Measurements from ENCODE around the gene GBF1.

The GBF1 gene

DNA sequence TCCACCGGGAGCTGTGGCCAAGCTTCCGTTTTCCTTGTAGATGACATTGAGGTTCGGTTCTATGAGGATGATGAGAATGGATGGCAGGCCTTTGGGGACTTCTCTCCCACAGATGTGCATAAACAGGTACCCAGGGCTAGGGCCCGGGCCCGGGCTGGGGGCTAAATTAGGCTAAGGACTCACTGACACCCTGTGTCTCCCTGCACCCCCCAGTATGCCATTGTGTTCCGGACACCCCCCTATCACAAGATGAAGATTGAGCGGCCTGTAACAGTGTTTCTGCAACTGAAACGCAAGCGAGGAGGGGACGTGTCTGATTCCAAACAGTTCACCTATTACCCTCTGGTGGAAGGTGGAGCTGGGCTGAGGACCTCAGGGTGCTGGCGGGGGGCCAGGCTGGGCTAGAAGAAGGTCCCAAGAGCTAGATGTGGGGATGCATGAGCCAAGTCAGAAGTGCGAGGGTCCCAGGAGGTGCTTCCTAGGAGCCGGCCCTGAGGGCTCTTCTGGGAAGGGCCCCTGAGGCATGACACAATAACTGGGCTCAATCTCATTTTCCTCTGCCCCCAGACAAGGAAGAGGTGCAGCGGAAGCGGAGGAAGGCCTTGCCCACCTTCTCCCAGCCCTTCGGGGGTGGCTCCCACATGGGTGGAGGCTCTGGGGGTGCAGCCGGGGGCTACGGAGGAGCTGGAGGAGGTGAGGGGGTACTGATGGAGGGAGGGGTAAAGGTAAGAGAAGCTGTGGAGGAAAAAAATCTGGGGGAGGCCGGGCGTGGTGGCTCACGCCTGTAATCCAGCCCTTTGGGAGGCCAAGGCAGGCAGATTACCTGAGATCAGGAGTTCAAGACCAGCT is 153.1 kb downstream of the GBF1 start:
- DNase-seq = peak; percentile 10
- Mint-ChIP-seq H3K27me3 (no peaks in the 10 kb centered on the region), H3K36me3 (ENCODE audit: low read depth) (peaks cover 53% of the 10 kb centered on the region), H3K4me3 (peak overlapping the region; percentile 99), H3K4me1 (peaks cover 42% of the 10 kb centered on the region), H3K9me3 (no peaks in the 10 kb centered on the region), H3K27ac (peak overlapping the region; percentile 71)
- ATAC-seq = no peak

DNA sequence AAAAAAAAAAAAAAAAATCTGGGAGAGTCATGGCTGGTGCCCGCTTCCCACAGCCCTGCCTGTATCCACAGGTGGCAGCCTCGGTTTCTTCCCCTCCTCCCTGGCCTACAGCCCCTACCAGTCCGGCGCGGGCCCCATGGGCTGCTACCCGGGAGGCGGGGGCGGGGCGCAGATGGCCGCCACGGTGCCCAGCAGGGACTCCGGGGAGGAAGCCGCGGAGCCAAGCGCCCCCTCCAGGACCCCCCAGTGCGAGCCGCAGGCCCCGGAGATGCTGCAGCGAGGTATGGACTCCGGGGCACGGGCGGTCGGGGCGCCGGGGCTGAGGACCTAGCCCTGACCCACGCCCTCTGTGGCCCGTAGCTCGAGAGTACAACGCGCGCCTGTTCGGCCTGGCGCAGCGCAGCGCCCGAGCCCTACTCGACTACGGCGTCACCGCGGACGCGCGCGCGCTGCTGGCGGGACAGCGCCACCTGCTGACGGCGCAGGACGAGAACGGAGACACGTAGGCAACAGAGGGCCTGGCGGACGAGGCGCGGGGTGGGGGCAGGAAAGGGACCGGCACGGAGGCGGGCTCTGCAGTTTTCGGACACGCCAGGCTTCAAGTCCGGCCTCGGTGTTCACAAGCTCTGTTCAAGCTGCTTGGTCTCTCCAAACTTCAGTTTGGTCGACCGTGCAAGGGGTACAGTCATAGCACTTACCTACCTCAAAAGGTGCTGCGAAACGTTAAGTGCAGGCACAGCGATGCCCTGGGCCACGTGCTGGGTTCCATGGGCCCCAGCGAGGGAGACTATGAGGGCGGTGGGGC is 154.1 kb downstream of the GBF1 start:
- peak; percentile 91 for DNase-seq
- Mint-ChIP-seq H3K27me3 (no peaks in the 10 kb centered on the region), H3K4me3 (peak overlapping the region; percentile 99), H3K36me3 (ENCODE audit: low read depth) (peaks cover 54% of the 10 kb centered on the region), H3K9me3 (no peaks in the 10 kb centered on the region), H3K27ac (peak overlapping the region; percentile 75), H3K4me1 (peaks cover 38% of the 10 kb centered on the region)
- peak; percentile 58 for ATAC-seq

DNA sequence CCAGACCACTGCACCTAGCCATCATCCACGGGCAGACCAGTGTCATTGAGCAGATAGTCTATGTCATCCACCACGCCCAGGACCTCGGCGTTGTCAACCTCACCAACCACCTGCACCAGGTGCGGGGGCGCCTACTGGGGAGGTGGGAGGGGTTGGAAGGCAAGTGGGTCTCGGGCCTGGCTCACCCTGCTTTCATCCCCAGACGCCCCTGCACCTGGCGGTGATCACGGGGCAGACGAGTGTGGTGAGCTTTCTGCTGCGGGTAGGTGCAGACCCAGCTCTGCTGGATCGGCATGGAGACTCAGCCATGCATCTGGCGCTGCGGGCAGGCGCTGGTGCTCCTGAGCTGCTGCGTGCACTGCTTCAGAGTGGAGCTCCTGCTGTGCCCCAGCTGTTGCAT is 154.7 kb downstream of the GBF1 start:
- peak overlapping the region; percentile 99 for H3K4me3 Mint-ChIP-seq
- no peaks in the 10 kb centered on the region for H3K27me3 Mint-ChIP-seq
- no peak for ATAC-seq
- no peaks in the 10 kb centered on the region for H3K9me3 Mint-ChIP-seq
- peak overlapping the region; percentile 75 for H3K27ac Mint-ChIP-seq
- DNase-seq = no peak
- H3K4me1 Mint-ChIP-seq = peaks cover 38% of the 10 kb centered on the region
- H3K36me3 Mint-ChIP-seq (ENCODE audit: low read depth) = peaks cover 50% of the 10 kb centered on the region

DNA sequence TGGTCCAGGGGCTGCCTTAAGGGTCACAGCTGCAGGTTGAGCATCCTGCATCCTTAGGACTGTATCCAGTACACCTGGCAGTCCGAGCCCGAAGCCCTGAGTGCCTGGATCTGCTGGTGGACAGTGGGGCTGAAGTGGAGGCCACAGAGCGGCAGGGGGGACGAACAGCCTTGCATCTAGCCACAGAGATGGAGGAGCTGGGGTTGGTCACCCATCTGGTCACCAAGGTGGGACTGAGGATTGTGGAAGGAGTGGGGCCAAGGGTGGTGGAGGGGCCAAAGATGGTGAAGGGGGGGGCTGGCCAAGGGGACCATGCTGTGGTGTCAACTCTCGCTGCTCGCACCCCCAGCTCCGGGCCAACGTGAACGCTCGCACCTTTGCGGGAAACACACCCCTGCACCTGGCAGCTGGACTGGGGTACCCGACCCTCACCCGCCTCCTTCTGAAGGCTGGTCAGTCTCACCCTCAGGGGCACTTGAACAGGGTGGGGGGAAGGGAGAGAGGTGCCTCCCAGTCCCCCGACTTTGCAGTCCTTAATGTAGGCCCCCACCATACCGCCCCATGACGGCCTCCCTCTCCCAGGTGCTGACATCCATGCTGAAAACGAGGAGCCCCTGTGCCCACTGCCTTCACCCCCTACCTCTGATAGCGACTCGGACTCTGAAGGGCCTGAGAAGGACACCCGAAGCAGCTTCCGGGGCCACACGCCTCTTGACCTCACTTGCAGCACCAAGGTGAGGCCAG is 155.4 kb downstream of the GBF1 start:
- no peak for ATAC-seq
- peaks cover 41% of the 10 kb centered on the region for H3K4me1 Mint-ChIP-seq
- DNase-seq = no peak
- H3K9me3 Mint-ChIP-seq = no peaks in the 10 kb centered on the region
- no peak overlapping the region for H3K4me3 Mint-ChIP-seq
- peaks cover 49% of the 10 kb centered on the region for H3K36me3 Mint-ChIP-seq (ENCODE audit: low read depth)
- no peaks in the 10 kb centered on the region for H3K27me3 Mint-ChIP-seq
- peak overlapping the region; percentile 31 for H3K27ac Mint-ChIP-seq

DNA sequence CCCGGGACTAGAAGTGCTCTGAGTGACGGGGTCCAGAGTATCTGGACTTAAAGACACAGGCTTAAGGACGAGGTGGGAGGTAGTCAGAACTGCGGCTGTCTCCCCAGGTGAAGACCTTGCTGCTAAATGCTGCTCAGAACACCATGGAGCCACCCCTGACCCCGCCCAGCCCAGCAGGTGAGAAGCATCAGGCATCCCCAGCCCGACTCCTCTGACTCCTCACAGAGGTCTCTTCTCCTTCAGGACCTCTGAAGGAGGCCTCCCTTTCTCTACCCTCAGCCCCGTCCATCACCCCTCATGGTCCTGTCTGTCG is 156.0 kb downstream of the GBF1 start:
- H3K27me3 Mint-ChIP-seq = no peaks in the 10 kb centered on the region
- peaks cover 44% of the 10 kb centered on the region for H3K36me3 Mint-ChIP-seq (ENCODE audit: low read depth)
- peaks cover 44% of the 10 kb centered on the region for H3K4me1 Mint-ChIP-seq
- no peaks in the 10 kb centered on the region for H3K9me3 Mint-ChIP-seq
- no peak for ATAC-seq
- DNase-seq = no peak
- no peak overlapping the region for H3K27ac Mint-ChIP-seq
- peak overlapping the region; percentile 38 for H3K4me3 Mint-ChIP-seq

DNA sequence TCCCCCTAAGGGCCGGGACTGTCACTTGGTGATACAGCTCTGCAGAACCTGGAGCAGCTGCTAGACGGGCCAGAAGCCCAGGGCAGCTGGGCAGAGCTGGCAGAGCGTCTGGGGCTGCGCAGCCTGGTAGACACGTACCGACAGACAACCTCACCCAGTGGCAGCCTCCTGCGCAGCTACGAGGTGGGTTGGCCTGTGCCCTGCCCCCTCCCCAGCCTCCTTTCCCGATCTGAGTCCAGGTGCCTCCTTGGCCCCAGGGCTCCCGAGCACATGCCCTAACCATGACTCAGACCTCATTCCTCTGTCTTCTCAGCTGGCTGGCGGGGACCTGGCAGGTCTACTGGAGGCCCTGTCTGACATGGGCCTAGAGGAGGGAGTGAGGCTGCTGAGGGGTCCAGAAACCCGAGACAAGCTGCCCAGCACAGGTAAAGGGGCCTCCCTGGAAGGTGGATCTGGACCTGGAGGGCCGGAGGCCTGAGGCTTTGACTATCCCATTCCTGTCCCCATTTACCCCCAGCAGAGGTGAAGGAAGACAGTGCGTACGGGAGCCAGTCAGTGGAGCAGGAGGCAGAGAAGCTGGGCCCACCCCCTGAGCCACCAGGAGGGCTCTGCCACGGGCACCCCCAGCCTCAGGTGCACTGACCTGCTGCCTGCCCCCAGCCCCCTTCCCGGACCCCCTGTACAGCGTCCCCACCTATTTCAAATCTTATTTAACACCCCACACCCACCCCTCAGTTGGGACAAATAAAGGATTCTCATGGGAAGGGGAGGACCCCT is 156.6 kb downstream of the GBF1 start:
- Mint-ChIP-seq H3K27me3 (no peaks in the 10 kb centered on the region), H3K27ac (peak overlapping the region; percentile 68), H3K36me3 (ENCODE audit: low read depth) (peaks cover 38% of the 10 kb centered on the region), H3K4me1 (peaks cover 40% of the 10 kb centered on the region), H3K9me3 (no peaks in the 10 kb centered on the region), H3K4me3 (peak overlapping the region; percentile 38)
- no peak for ATAC-seq
- DNase-seq = no peak

DNA sequence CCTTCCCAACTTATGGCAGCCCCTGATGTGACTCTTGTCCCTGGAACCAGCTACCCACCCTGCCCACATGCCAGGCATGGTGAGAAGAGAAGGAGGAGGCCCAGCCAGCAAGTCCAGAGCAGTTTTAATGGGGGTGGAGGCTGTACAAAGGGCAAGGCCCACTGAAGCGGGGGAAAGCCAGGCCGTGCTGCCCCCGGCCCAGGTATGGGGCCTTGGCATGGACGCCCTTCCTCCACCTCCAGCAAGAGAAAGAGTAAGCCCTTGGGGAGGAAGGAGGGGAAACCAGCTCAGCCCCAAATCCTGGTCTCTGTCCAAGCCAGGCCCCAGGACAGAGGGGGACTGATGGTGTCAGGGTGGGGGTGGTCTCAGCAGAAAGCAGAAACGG is 157.2 kb downstream of the GBF1 start:
- H3K27me3 Mint-ChIP-seq = no peaks in the 10 kb centered on the region

DNA sequence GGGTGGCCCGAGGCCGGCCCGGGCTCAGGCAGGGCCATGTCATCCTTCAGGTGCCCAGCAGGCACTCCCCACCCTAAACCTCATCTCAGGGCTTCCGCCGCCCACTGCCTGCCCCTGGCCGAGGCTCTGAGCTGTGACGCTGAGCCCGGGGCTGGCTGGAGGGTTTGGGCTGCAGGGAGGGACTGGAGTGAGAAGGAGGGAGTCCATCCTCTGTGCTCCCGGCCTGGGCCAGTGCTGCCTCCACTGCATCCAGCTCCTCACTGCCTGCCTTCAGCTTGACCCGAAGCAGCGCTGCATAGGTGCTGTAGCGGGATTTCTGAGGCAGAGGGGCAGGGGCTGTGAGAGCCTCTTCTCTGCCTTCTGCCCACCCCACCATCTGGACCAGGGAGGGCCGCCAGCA is 157.8 kb downstream of the GBF1 start:
- DNase-seq (no peak), ATAC-seq (no peak)
- no peak overlapping the region for H3K27ac Mint-ChIP-seq
- peaks cover 27% of the 10 kb centered on the region for H3K36me3 Mint-ChIP-seq (ENCODE audit: low read depth)
- H3K27me3 Mint-ChIP-seq = peaks cover under 1% of the 10 kb centered on the region
- peaks cover 39% of the 10 kb centered on the region for H3K4me1 Mint-ChIP-seq
- H3K9me3 Mint-ChIP-seq = no peaks in the 10 kb centered on the region
- no peak overlapping the region for H3K4me3 Mint-ChIP-seq

More for the DNA sequence above, 157.2 kb downstream of the GBF1 start:
- Mint-ChIP-seq H3K36me3 (ENCODE audit: low read depth) (peaks cover 33% of the 10 kb centered on the region), H3K27ac (peak overlapping the region; percentile 68), H3K4me1 (peaks cover 39% of the 10 kb centered on the region), H3K4me3 (no peak overlapping the region), H3K9me3 (no peaks in the 10 kb centered on the region)
- ATAC-seq (no peak), DNase-seq (no peak)

DNA sequence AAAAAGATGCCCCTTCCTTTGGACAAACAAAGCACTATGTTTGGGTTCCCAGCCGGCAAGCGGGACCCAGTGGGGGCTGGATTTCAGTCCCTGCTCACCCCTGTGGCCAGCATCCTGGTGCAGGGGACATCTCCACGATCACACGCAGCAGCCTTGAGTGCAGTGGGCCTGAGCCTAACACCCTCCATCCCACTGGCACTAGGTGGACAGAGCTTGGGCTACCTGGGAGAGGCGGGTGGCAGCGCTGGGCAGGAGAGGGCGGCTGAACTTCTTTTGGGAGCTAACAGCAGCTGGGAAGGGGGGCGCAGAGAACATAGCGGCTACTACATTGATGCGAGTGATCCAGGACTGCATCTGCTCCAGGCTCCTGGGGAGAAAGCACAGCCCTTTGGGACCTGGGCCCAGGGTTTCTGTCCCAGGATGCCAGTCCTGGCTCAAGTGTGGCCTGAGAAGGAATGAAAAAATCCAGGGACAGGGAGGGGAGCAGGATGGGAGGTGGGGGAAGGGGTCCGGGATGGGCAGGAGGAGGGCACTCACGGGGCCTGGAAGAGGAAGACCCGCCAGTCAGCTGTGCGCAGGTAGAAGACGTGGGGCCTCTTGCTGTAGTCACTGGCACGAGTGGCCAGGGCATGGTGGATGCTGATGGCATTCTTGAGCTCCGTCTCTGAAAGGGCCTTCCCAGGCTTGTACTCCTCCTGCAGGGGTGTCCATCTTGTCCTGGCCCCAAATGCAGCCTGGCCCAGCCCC is 159.2 kb downstream of the GBF1 start:
- Mint-ChIP-seq H3K27me3 (peaks cover 6% of the 10 kb centered on the region), H3K4me1 (peaks cover 38% of the 10 kb centered on the region), H3K4me3 (no peak overlapping the region), H3K36me3 (ENCODE audit: low read depth) (peaks cover 19% of the 10 kb centered on the region), H3K27ac (no peak overlapping the region), H3K9me3 (no peaks in the 10 kb centered on the region)
- DNase-seq (no peak), ATAC-seq (no peak)

DNA sequence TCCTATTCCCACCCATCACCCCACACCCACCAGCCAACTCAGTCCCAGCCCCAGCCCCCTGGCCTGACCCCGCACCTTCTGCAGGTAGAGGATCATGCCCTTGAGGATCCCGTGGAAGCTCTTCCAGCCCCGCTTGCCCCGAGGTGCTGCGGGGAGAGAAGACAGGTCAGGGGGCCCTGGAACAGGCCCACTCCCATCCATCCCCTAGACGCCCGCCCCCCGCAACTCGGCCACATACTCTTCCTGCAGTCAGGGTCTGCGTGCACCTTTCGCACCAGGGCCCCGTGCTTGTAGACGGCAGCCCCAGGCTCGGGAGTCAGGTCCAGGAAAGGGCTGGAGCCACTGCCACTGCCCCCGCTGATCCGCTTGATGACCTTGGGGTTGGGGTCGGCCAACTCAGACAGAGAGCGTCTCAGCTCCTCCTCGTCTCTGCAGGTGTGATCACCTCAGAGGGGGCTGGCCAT is 159.8 kb downstream of the GBF1 start:
- Mint-ChIP-seq H3K9me3 (no peaks in the 10 kb centered on the region), H3K27me3 (peaks cover 10% of the 10 kb centered on the region)

DNA sequence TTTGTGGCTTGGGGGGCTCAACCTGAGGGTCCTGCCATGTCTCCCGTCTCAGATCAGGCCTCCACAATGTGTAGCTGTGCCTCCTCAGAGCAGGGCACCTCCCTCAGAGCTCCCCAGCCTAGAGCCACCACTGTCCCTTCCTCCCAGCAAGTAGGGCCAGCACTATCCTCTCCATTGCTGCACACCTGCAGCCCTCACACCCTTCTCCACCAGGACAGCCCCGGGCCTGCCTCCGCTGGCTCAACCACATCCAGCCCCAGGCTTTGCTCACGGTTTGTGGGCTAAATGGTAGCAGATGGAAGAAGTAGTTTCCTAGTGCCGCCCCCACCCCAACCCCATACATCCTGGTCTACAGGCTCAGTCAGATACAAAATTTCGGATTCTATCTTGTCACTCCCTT is 160.3 kb downstream of the GBF1 start:
- H3K4me1 Mint-ChIP-seq = peaks cover 42% of the 10 kb centered on the region
- peak overlapping the region; percentile 48 for H3K27ac Mint-ChIP-seq
- peaks cover 9% of the 10 kb centered on the region for H3K36me3 Mint-ChIP-seq (ENCODE audit: low read depth)
- H3K4me3 Mint-ChIP-seq = no peak overlapping the region
- H3K9me3 Mint-ChIP-seq = no peaks in the 10 kb centered on the region
- DNase-seq (no peak), ATAC-seq (peak; percentile 8)
- H3K27me3 Mint-ChIP-seq = peaks cover 10% of the 10 kb centered on the region

More for the DNA sequence above, 159.8 kb downstream of the GBF1 start:
- DNase-seq = no peak
- no peak for ATAC-seq
- Mint-ChIP-seq H3K4me3 (no peak overlapping the region), H3K4me1 (peaks cover 39% of the 10 kb centered on the region), H3K36me3 (ENCODE audit: low read depth) (peaks cover 14% of the 10 kb centered on the region), H3K27ac (peak overlapping the region; percentile 48)

DNA sequence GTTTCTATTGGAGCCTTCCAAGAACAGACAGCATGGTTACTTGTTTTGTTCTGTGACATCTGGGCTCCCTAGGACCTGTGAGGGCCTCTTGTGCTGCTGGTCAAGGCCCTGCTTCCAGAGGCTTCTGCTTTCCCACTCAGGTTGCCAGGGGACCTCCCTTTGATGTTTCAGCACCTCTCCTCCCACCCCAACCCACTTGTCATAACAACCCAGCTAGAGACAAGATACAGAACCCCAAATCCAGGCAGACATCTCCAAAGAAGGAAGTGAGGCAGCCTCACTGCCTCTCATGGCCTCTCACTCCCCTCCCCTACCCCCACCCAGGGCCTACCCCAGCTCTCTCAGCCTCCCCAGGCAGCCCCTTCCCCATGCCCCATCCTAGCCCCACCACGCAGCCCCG is 161.5 kb downstream of the GBF1 start:
- H3K36me3 Mint-ChIP-seq (ENCODE audit: low read depth) = peaks cover 4% of the 10 kb centered on the region
- ATAC-seq = no peak
- peak overlapping the region; percentile 60 for H3K27ac Mint-ChIP-seq
- DNase-seq = no peak
- peaks cover 46% of the 10 kb centered on the region for H3K4me1 Mint-ChIP-seq
- H3K4me3 Mint-ChIP-seq = no peak overlapping the region
- peaks cover 20% of the 10 kb centered on the region for H3K27me3 Mint-ChIP-seq
- no peaks in the 10 kb centered on the region for H3K9me3 Mint-ChIP-seq

DNA sequence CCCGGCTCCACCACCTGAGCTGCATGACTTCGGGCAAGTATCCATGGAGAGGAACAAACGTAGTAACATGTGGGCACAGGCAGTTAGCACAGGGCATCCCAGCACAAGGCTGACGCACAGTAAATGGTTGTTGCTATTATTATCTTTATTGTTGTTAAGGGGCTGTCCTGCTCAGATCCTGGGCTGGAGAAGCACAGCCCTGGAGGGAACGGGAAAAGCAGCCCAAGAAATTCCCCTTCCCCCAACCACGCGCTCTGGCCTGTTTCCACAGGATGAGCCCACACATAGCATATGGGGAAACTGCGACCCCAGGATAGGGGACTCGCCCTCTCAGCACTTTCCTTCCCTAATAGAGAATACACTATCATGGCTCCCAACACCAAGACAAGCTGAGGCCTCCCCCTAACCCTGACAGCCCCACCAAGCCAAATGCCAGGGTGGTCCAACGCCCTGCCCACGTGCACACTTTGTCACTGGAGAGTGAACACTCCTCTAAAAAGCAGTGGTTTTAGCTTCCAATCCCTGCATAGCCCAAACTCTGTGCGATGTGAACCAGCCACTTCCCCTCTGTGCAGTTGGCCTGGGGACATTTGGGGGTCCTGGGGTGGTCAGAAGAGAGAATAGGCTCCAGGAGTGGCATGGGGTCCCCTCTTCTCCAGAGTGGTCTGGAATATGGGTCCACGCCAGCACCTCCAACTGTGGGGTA is 162.2 kb downstream of the GBF1 start:
- Mint-ChIP-seq H3K4me1 (peaks cover 44% of the 10 kb centered on the region), H3K9me3 (no peaks in the 10 kb centered on the region), H3K36me3 (ENCODE audit: low read depth) (peaks cover 2% of the 10 kb centered on the region), H3K4me3 (peak overlapping the region; percentile 14), H3K27me3 (peaks cover 20% of the 10 kb centered on the region), H3K27ac (peak overlapping the region; percentile 14)
- DNase-seq = no peak
- no peak for ATAC-seq

Measured in activated naive CD8-positive, alpha-beta T cell treated with anti-CD3 and anti-CD28 coated beads, Interleukin-2, amount 50 U/mL, for 24 hours (primary cell).